ENCODE data around the gene NAPB. TPM values are rescaled to one million over a fixed set of nuclear protein-coding genes. Genes with fewer than 3 reads are reported as not detected.

The NAPB gene
- total and polyA plus RNA-seq, 2 of the 8 experiments (the other 6 are each of a cell fraction or from before 2014, with no cell fraction given), result 6.2 to 12.3 TPM

- H2BK5ac ChIP-seq (ENCODE audit: low read depth, low read length), result no peak overlapping the region
- no peak for FAIRE-seq
Measured at GRCh38 chr20:23386304-23387117, 34.8 kb downstream of the NAPB start.

More at GRCh38 chr20:23386304-23387117, 34.8 kb downstream of the NAPB start:
- DNase-seq (ENCODE audit: low read depth in 1 of 2, low spot score in 2 of 2), result no peak
- no peak overlapping the region for H4K8ac ChIP-seq (ENCODE audit: extremely low read depth, insufficient read depth, low read length)
- no peak overlapping the region for H4K91ac ChIP-seq (replicated peaks; ENCODE audit: insufficient read length, low read length)
- H3K36me3 ChIP-seq (ENCODE audit: control insufficient read depth in 2 of 4, insufficient read depth in 4 of 4, low read length in 3 of 4), result peaks cover 0 to 18% (median 7%) of the 10 kb centered on the region in 4 experiments; a peak in 5 of 8 replicates
- no peak overlapping the region for H2BK12ac ChIP-seq (ENCODE audit: low read depth, low read length)
- no peak overlapping the region for H2BK20ac ChIP-seq (ENCODE audit: low read length)
- no peak overlapping the region for H2AK5ac ChIP-seq (ENCODE audit: low read depth, low read length)
- no peak overlapping the region for H3K4me2 ChIP-seq (ENCODE audit: insufficient read depth in 1 of 2, low read depth in 2 of 2, low read length in 2 of 2)
- H3K23ac ChIP-seq (ENCODE audit: insufficient read length), result no peak overlapping the region
- no peak overlapping the region for H2BK120ac ChIP-seq (replicated peaks; ENCODE audit: low read depth, low read length)
- no peak overlapping the region for H3K27ac ChIP-seq (ENCODE audit: low read depth, low read length)
- H3K4me3 ChIP-seq (ENCODE audit: extremely low read depth in 1 of 4, insufficient read depth in 2 of 4, low read depth in 3 of 4, low read length in 4 of 4), result no peak overlapping the region
- no peak for TF ChIP-seq TEAD4 (IDR thresholded peaks at IDR 0.05; ENCODE audit: low read depth, low read length)
- no peak for TF ChIP-seq SAP30 (IDR thresholded peaks at IDR 0.05; ENCODE audit: insufficient read depth, insufficient replicate concordance, low read length)
- TF ChIP-seq, protein P1, sequence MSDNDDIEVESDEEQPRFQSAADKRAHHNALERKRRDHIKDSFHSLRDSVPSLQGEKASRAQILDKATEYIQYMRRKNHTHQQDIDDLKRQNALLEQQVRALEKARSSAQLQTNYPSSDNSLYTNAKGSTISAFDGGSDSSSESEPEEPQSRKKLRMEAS (IDR thresholded peaks at IDR 0.05), result no peak
- TF ChIP-seq BCL11A (IDR thresholded peaks at IDR 0.05; ENCODE audit: low read depth in 2 of 2, low read length in 2 of 2), result no peak
- H4K5ac ChIP-seq (ENCODE audit: insufficient read length, low read depth, low read length), result no peak overlapping the region
- H3K14ac ChIP-seq (ENCODE audit: insufficient read length), result no peak overlapping the region
- H3K9me3 ChIP-seq (ENCODE audit: insufficient read depth in 2 of 2, low read depth in 1 of 2, low read length in 1 of 2), result no peaks in the 10 kb centered on the region
- ChIA-PET CTCF (ENCODE audit: partially characterized antibody) (no interaction called here), POLR2A (ENCODE audit: partially characterized antibody) (no interaction called here)
- H2BK15ac ChIP-seq (ENCODE audit: low read length), result no peak overlapping the region
- no peaks in the 10 kb centered on the region; the same call in 1 of the 2 replicates for H3K23me2 ChIP-seq (ENCODE audit: low read depth, low read length)
- H3K4me1 ChIP-seq (replicated peaks in 1 of 4; ENCODE audit: control insufficient read depth in 3 of 4, insufficient read depth in 4 of 4, low read length in 3 of 4), result peaks cover 0 to 7% (median 5%) of the 10 kb centered on the region in 4 experiments; a peak in 5 of 7 replicates
- no peak overlapping the region for H3K56ac ChIP-seq (replicated peaks; ENCODE audit: insufficient read length, low read depth, low read length)
- H3K79me1 ChIP-seq (ENCODE audit: low read depth, low read length), result peaks cover 9% of the 10 kb centered on the region
- peaks cover 0 to 21% of the 10 kb centered on the region in 2 experiments; a peak in 2 of 4 replicates for H3K79me2 ChIP-seq (ENCODE audit: control insufficient read depth in 1 of 2, insufficient read depth in 2 of 2, low read length in 2 of 2)
- H4K20me1 ChIP-seq (replicated peaks in 1 of 2; ENCODE audit: control insufficient read depth in 1 of 2, insufficient read depth in 2 of 2, low read length in 2 of 2), result no peaks in the 10 kb centered on the region
- H2AFZ ChIP-seq (ENCODE audit: low read length), result no peak overlapping the region
- H3K27me3 ChIP-seq (replicated peaks in 1 of 4; ENCODE audit: control insufficient read depth in 3 of 4, extremely low read depth in 1 of 4, insufficient read depth in 3 of 4, low read length in 3 of 4), result no peaks in the 10 kb centered on the region
- 81% methylated on average over 6 of the region's 6 CpGs; no CpG with 5 or more reads in 1 of the 2 experiments for WGBS, 2 experiments (ENCODE audit: extremely low coverage in 1 of 2, insufficient coverage in 1 of 2, insufficient read length in 1 of 2, insufficient replicate concordance in 2 of 2, low coverage in 1 of 2, low lambda C conversion rate in 2 of 2, missing lambda C conversion rate in 1 of 2)
- H3K4ac ChIP-seq (replicated peaks; ENCODE audit: insufficient read length, low read depth, low read length), result no peak overlapping the region
- H3K9ac ChIP-seq (replicated peaks in 1 of 4; ENCODE audit: extremely low read depth in 1 of 4, low read depth in 3 of 4, low read length in 3 of 4), result no peak overlapping the region
- no peak overlapping the region for H3K18ac ChIP-seq (ENCODE audit: extremely low read depth, low read length)
